ELR (cell line): ENCODE data around the gene FIZ1.
A peak's percentile ranks its signal among the peaks of the same experiment; 100 is the strongest.

Experiments used
- DNase-seq: peaks from one replicate; pipeline ENCODE4 v3.0.0-alpha.2; 2015; ENCODE audit warnings: low read depth

The FIZ1 gene

DNA sequence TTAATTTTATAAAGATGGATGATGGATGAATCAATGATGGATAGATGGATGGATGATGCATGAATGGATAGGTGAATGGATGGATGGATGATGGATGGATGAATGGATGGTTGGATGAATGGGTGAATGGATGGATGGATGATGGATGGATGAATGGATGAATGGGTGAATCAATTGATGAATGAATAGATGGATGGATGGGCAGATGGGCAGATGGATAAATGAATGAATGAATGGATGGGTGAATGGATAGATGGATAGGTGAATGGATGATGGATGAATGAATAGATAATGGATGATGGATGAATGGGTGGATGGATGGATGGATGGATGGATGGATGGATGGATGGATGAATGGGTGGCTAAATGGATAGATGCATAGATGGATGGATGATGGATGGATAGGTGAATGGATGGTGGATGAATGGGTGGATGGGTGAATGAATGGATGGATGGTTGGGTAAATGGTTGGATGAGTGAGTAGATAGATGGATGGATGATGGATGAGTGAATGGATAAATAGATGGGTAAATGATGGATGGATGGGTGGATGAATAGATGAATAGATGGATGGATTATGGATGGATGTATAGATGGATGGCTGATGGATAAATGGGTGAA lies 31.5 kb downstream of the FIZ1 start:
- DNase-seq = no peak

DNA sequence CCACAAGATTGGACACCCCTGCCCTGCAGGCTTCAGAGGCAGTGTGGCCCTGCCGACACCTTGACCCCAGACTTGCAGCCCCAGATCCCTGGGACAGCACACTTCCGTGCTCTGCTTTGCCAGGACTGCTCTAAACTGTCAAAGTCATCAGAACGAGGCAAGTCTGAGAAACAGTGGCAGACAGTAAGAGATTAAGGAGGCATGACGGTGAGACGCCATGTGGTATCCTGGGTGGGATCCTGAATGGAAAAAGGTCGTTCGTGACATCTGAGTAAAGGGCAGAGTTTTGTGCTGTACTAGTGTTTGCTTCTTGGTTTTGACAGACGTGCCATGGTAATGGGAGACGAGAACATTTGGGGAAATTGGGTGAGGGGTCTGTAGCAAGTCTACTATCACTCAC lies 32.5 kb downstream of the FIZ1 start:
- no peak for DNase-seq

DNA sequence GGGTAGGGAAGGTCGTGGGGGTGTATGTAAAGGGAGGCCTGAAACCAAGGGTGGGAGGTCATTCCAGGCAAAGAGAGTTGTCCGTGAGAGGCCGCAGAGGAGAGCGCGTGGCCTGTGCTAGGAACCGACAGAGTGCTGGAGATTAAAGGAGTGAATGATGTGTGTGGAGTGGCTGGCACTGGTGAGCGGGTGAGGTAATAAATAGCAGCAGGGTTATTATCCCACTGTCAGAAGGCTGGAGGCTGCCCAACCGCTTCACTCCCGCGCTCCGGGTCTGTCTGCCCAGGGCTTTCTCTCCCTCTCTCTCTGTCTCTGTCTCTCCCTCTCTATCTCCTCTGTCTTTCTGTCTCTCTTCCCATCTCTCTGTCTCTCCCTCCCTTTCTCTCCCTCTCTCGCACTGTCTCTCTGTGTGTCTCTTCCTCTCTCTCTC lies 36.0 kb downstream of the FIZ1 start:
- no peak for DNase-seq

DNA sequence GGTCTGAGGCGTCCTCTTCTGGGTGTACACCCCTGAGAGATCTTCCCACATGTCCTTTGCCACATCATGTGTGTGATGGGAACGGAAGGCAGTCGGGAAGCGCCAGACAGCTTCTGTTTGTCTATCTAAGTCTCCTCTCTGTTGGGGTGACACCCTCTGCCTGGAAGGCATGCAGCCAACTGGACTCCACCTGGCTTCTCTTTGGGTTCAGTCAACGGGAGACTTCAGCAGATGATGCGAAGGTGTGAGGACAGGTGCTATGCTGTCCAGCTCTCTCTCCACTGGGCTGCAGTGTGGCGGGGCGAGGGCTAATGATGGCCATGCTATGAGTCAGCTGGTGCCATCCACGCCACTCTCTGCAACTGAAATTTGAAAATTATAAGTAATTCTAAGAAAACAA lies 39.6 kb downstream of the FIZ1 start:
- DNase-seq = no peak

DNA sequence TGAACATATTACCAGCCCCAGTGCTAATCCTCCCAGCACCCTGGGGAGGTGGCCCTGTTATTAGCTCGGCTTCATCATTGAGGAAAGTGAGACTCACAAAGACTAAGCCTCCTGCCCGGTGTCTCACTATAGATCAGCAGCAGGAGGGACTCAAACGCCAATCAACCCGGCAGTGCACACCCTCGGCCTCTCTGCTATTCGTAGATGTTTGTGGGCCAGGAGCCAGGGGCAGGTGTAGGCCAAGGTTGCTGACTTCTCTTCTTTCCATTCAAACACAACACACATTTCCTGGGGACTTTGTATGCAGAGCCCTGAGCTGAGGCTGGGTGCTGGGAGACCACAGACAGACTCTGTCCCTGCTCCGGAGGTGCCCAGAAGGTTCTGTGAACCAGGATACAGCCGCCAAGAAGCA lies 44.6 kb downstream of the FIZ1 start:
- DNase-seq = no peak

DNA sequence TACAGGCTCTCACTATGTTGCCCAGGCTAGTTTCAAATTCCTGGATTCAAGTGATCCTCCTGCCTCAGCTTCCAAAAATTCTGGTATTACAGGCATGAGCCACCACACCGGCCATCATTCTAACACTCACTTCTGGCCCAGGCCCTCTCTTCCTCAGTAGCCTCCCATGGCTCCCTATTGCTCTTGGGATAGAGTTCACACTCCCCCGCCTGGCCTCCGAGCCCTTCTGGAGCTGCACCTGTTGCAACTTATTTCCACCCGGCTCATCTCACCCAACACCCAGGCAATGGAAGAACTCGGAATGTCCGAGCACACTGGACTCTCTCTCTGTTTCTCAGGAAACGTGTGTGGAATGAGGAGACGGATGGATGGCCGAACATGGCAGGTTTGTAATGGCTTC lies 45.0 kb downstream of the FIZ1 start:
- no peak for DNase-seq

DNA sequence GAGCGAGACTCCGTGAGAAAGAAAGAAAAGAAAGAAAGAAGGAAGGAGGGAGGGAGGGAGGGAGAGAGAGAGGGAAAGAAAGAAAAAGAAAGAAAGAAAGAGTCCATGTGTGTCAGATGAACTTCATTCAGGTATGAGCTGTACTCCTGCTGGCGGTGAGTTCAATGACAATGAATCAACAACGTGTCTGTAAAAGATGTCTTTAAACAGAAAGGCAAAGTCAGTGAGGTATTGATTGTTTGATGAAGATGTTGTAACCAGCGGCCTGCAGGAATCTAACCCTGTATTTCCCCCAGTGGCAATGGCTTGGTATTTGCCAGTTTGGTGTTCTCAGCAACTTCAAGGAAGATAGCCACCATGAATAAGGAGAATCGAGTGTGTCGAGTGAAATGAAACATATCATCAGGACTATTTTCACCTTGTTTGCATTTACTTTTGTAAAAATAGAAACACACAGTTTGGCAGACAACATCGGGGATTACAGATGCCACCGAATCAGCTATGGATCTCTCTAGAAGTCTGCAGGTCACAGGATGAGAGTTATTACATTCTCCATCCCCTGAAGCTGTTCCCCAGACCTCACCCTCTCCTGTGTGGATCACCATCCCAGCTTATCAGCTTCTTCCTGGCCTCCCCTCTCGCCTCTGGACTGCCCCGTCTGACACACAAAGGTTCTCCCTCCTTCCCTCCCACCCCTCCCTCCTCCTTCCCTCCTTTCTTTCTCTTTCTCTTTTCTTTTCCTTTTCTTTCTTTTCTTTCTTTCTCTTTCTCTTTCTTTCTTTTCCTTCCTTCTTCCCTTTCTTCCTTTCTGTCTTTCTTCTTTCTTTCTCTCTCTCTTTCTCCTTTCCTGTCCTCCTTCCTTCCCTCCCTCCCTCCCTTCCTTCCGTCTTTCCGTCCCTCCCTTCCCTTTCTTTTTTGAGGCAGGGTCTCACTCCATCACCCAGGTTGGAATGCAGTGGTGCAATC lies 45.8 kb downstream of the FIZ1 start:
- DNase-seq = no peak

DNA sequence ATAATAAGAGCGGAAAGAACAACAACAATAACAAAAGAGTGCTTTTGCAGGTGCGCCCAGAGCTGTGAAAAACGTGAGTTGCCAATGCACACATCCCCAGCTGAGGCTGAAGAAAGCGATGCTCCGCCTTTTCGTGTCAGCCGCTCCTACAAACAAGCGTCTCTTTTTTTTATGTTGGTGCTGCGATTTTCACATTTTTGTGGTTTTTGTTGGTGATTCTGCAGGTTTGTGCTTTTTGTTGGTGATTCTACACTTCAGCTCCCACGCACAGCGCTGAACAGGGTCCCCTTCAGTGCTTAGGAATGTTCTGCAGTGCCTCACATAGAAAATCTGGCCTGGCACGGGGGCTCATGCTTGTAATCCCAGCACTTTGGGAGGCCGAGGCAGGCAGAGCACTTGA lies 46.7 kb downstream of the FIZ1 start:
- peak; percentile 71 for DNase-seq

DNA sequence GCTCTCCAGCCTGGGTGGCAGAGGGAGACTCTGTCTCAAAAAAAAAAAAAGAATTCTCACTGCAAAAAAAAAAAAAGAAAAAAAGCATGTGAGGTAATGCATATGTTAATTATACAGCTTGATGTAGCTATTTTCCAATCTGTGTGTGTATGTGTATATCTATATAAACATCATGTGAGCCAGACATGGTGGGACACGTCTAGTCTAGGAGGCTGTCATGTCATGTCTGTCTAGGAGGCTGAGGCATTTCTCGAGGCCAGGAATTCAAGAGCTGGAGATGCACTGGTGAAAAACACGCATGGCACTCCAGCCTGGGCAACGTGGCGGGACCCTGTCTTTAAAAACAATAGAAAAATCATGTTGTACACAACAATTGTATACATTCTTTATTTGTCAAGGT lies 47.1 kb downstream of the FIZ1 start:
- DNase-seq = no peak

DNA sequence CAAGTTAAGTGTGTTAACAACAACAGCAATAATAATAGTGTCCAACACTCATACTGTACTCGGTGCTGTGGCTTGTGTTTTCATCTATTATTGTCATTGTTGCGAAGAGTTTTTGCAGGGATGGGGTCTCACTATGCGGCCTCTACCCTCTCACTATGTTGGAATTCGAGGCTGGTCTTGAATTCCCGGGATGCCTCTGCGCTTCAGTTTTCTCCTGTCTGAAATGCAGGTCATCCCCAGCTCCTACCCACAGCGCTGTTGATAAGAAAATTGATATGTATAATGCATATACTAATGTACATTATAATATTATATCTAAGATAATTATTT lies 49.0 kb downstream of the FIZ1 start:
- peak; percentile 43 for DNase-seq

DNA sequence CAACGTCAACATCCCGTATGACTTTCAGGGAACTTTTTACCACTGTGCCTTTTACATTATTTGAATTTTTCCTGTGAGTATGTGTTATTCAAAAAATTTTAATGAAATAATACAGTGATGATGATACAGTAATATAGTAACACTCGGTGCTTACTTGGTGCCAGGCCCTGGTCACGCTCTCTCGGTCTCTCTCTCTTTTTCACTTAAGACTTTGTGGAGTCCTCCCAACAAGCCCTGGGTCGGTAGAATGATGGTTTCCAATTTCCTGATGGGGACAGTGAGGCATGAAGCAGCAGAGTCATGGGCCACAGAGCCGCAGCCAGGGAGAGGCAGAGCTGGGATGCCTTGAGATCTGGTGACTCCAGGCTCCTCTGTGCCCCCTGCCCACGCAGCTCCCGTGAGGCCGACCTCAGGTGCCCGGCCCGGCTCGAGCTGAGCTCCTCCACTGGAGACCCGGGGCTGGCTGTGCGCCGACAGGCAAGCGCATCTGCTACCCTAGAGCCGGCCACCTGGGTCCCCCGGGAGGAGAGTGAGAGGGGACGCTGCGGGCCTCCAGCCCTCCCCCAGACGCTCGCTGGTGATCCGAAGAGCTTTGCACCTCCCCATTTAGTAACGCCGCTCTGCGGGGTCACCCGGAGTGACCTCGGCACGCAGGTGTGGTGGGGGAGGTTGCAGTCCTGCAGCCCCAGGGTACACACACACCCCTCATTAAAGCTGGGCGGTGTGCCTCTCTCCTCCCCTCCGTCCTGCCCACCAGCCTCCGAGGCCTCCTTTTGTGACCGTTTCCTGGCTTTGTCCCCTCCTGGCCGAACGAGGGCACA lies 49.6 kb downstream of the FIZ1 start:
- DNase-seq = peak; percentile 91

DNA sequence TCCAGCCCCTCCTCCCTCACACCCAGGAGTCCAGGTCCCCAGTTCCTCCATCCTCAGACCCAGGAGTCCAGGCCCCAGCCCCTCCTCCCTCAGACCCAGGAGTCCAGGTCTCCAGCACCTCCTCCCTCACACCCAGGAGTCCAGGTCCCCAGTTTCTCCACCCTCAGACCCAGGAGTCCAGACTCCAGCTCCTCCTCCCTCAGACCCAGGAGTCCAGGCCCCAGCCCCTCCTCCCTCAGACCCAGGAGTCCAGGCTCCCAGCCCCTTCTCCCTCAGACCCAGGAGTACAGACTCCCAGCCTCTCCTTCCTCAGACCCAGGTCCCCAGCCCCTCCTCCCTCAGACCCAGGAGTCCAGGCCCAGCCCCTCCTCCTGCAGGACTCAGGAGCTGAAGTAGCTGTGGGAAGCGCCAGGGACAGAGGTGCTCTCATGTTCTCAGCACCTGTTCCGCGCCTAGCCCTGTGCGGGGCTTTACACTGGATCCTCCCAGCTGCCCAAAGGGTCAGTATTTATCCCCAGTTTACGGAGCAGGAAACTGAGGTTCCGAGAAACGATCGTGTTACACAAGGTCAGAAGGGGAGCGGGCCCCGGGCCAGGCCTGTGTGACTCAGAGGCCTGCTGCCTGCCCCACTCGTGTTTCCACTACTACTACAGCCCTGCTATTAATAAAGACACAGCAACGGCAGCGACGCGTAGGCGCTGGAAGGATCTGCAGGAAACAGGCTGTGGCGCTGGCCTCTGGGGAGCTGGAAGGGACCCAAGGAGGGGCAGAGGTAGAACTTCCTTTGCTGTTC lies 52.3 kb downstream of the FIZ1 start:
- peak; percentile 38 for DNase-seq

DNA sequence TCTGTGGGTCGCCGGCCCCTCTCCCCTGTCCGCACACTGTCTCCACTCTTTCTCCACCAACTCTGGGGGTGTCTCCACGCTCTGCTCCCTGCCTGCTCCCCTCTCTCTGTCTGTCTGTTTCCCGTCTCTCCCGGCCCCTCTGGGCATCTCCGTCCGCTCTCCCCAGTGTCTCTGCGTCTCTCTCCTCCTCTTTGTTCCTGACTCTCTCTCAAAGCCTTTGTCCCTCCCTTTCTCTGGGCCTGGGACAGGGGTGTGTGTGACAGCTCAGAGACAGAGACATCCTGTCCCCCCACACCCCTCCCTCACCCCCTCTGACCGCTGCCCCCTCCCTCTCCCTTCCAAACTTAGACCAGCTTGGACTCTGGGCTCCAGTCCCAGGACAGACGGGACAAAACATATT lies 53.3 kb downstream of the FIZ1 start:
- no peak for DNase-seq

DNA sequence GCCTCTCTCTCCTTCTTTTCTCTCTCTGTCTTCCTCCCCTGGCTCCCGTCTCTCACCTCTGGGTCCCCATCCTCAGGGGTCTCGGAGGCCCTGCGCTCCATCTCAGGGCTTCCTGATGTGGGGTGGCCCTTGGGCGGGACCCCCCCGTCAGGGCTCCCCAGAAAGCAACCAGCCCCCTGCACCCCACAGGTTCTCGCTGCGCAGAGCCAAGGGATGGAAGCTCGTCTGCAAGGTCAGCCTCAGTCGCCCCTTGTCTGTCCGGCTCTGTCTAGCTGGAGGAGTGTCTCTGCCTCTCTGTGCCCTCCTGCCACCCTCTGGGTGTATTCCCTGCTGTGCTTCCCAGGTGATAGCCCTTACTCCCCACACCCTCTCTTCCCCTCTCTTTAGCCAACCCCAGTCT lies 53.9 kb downstream of the FIZ1 start, which contains the start of gene SBK3:
Gene SBK3, minus strand, starts transcription at position 101 of the 400 bp plus-strand sequence. Its CDS starts 0 bp downstream, at position 101.
- no peak for DNase-seq

DNA sequence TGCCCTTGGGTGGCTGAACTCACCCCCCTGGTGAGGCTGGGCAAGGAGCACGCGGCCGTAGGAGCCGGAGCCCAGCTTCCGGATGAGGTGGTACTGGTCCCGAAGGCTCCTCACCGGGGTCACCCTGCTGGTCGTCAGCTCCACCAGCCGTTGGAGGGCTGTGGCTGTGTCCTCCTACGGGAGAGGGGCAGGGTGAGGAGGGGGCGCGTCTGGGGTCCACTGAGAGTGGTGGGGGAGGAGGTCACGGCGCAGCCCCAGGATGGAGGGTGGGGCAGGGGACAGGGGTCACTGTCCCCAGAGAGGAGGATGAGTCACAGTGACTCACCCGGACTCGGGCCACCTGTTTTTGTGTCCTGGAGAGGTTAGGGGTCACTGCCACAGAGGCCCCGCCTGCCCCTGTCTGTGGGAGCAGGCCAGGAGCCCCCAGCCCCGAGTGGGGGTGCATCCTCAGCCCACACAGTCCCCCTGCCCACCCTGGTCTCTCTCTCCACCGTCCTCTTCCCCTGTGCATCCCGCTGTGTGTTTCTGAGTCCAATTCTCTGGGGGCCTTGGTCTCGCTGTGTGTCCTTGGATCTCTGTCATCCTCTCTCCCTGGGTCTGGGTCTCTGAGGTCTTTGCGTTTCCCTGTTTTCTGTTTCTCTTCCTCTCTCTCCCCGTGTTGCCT lies 54.4 kb downstream of the FIZ1 start:
- no peak for DNase-seq

DNA sequence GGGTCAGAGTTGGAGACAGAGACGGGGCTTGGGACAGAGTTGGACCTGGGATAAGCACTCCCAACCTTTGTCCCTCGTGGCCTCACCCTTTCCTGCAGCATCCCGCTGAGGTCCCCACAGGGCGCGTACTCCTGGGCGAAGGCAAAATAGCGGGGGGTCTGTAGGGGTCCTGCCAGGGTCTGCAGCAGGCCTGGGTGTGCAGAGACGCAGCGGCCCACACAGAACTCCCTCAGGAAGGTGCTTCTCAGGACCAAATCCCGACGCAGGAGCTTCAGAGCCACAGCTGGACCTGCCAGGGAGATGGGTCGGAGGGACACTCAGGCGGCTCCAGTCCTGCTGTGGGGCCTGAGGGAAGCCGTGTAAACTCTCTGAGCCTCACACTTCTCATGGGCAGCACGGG lies 55.3 kb downstream of the FIZ1 start:
- DNase-seq = no peak

DNA sequence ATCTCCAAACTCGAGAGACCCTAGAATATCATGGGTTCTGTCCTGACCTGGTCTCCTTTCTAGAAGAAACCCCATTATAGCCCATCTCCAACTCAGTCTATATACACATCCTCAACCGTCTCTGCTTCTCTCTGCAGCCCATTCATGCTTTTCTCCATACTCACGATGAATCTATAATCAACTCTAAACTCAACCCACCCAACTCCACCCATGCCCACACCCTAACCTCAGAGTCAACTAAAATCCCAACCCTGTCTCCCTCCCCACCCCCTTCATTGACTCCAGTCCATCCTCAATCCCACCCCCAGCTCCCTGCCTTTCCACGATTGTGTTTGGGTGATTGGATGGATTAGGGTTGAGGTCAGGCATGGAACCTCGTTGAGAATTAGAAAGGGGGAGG lies 55.8 kb downstream of the FIZ1 start:
- DNase-seq = no peak

DNA sequence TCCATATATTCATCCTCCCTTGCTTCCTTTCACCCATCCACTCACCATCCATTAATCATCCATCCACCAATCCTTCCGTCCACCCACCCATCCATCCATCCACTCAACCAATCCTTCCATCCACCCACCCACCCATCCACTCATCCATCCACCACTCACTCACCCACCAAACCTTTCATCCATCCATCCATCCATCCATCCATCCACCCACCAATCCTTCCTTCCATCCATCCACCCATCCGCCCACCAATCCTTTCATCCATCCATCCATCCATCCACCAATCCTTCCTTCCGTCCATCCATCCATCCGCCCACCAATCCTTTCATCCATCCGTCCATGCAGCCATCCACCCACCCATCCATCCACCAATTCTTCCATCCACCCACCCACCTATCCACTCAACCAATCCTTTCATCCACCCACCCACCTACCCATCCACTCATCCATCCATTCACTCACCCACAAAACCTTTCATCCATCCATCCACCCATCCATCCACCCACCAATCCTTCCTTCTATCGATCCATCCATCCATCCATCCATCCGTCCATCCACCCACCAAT lies 56.9 kb downstream of the FIZ1 start:
- DNase-seq = no peak
